HCT116 (cell line): Measurements from ENCODE around the gene YOD1. TPM values are rescaled to one million over a fixed set of nuclear protein-coding genes. Genes with fewer than 3 reads are reported as not detected.

Experiments used
- ATAC-seq: fragments of 200-7000 bp; cut with Tn5 transposase; 2 replicates; pipeline ENCODE4 v1.9.1; 2020; ENCODE audit warnings: mild to moderate bottlenecking, moderate library complexity
- BruUV-seq: library from RNA; stranded (reverse); fragments of 400-500 nt; replicated peaks from 2 replicates; lab custom pipeline; 2021; lab: Mats Ljungman, UMichigan
- CTCF ChIA-PET: fragments of 300-600 bp; sonication (Branson Sonifier 250); formaldehyde crosslinking; loops from one replicate; lab custom pipeline; 2021; ENCODE audit warnings: antibody characterized with exemption; lab: Charles Lee
- POLR2A ChIA-PET: fragments of 300-600, 350-600 bp; sonication (Branson Sonifier 250); formaldehyde crosslinking; loops from one replicate; lab custom pipeline; 2021; ENCODE audit warnings: antibody characterized with exemption; lab: Charles Lee
- RAD21 ChIA-PET, 2 experiments: fragments of 300-600 bp; sonication (Branson Sonifier 250); formaldehyde crosslinking; loops; one replicate each; lab custom pipeline; 2023; ENCODE audit warnings: low total read pairs in 2 of 2; ENCODE audit not compliant: uncharacterized antibody in 2 of 2, unreplicated experiment in 2 of 2, low non-redundant PET in 1 of 2; lab: Charles Lee
- DNase-seq: peaks from one replicate; pipeline ENCODE4 v3.0.0-alpha.2; 2010; ENCODE audit warnings: low read depth, low spot score
- H2AFZ ChIP-seq: fragments of 200-600 bp; shearing (Covaris generic), sonication (generic); 2 replicates; pipeline ENCODE4 v1.6.1; 2017; ENCODE audit warnings: low read depth, mixed run types, mixed read lengths, antibody characterized with exemption, low read length; ENCODE audit not compliant: poor library complexity, severe bottlenecking
- H3K27ac ChIP-seq: 2 replicates; pipeline ENCODE4 v1.5.1; 2012; ENCODE audit warnings: low read depth, low read length
- H3K27me3 ChIP-seq: fragments of 200-600 bp; sonication (generic); 2 replicates; pipeline ENCODE4 v1.6.1; 2016; ENCODE audit warnings: mixed run types, low read length, mixed read lengths; ENCODE audit not compliant: insufficient read depth
- H3K36me3 ChIP-seq, 2 experiments: fragments of 200-500 bp in 1 of 2; fragments of 200-600 bp in 1 of 2; sonication (Bioruptor generic) in 1 of 2; sonication (generic) in 1 of 2; 2 replicates each; pipeline versions ENCODE4 v1.5.1 to v1.6.1; 2014 to 2016; ENCODE audit warnings: low read length in 2 of 2, inconsistent platforms in 1 of 2, mixed read lengths in 1 of 2, mixed run types in 1 of 2; ENCODE audit not compliant: insufficient read depth in 2 of 2, control insufficient read depth in 1 of 2
- H3K4me1 ChIP-seq, 2 experiments: fragments of 200-600 bp in 1 of 2; sonication (generic) in 1 of 2; 2 replicates each; pipeline versions ENCODE4 v1.5.1 to v1.6.1; 2012 to 2017; ENCODE audit warnings: low read length in 2 of 2, inconsistent platforms in 1 of 2, mild to moderate bottlenecking in 1 of 2, mixed read lengths in 1 of 2, mixed run types in 1 of 2, moderate library complexity in 1 of 2; ENCODE audit not compliant: insufficient read depth in 2 of 2, control insufficient read depth in 1 of 2
- H3K4me2 ChIP-seq: fragments of 200-600 bp; sonication (generic); 2 replicates; pipeline ENCODE4 v1.6.1; 2017; ENCODE audit warnings: mixed run types, low read length, mixed read lengths
- H3K4me3 ChIP-seq, 2 experiments: fragments of 200-600 bp in 1 of 2; sonication (generic) in 1 of 2; replicated peaks in 1 of 2; 2 replicates each; pipeline ENCODE4 v1.5.1; 2011 to 2016; ENCODE audit warnings: low read length in 2 of 2, control low read depth in 1 of 2, low read depth in 1 of 2, mild to moderate bottlenecking in 1 of 2, mixed read lengths in 1 of 2, mixed run types in 1 of 2
- H3K79me2 ChIP-seq: fragments of 200-600 bp; sonication (generic); 2 replicates; pipeline ENCODE4 v1.6.1; 2017; ENCODE audit warnings: mild to moderate bottlenecking, mixed run types, low read length, moderate library complexity, mixed read lengths; ENCODE audit not compliant: insufficient read depth
- H3K9ac ChIP-seq: fragments of 200-600 bp; sonication (generic); 2 replicates; pipeline ENCODE4 v1.6.1; 2016; ENCODE audit warnings: low read length, mixed read lengths
- H3K9me2 ChIP-seq: fragments of 200-600 bp; sonication (generic), shearing (Covaris generic); 2 replicates; pipeline ENCODE4 v1.6.1; 2017; ENCODE audit warnings: mixed run types, mild to moderate bottlenecking, moderate library complexity; ENCODE audit not compliant: insufficient read depth
- H3K9me3 ChIP-seq, 2 experiments: fragments of 200-500 bp in 1 of 2; fragments of 200-600 bp in 1 of 2; sonication (Bioruptor generic) in 1 of 2; sonication (generic) in 1 of 2; 2 replicates each; pipeline ENCODE4 v1.6.1; 2014 to 2017; ENCODE audit warnings: low read length in 2 of 2, mixed read lengths in 2 of 2, inconsistent platforms in 1 of 2, low read depth in 1 of 2, mild to moderate bottlenecking in 1 of 2, mixed run types in 1 of 2, moderate library complexity in 1 of 2; ENCODE audit not compliant: control insufficient read depth in 1 of 2, insufficient read depth in 1 of 2
- H4K20me1 ChIP-seq: fragments of 200-600 bp; sonication (generic), shearing (Covaris generic); 2 replicates; pipeline ENCODE4 v1.6.1; 2017; ENCODE audit warnings: mixed run types, mild to moderate bottlenecking, moderate library complexity; ENCODE audit not compliant: insufficient read depth
- CBX3 ChIP-seq: IDR thresholded peaks from 2 replicates; pipeline ENCODE4 v1.6.1; 2012; ENCODE audit warnings: low read depth
- EGR1 ChIP-seq: IDR thresholded peaks from 2 replicates; pipeline ENCODE4 v1.6.1; 2012; ENCODE audit warnings: low read depth
- ELF1 ChIP-seq: IDR thresholded peaks from 2 replicates; pipeline ENCODE4 v1.6.1; 2012; ENCODE audit warnings: low read depth, borderline replicate concordance
- EZH2phosphoT487 ChIP-seq: fragments of 200-600 bp; IDR thresholded peaks from 2 replicates; pipeline ENCODE4 v1.6.1; 2018; ENCODE audit warnings: antibody characterized with exemption, borderline replicate concordance
- FOSL1 ChIP-seq: IDR thresholded peaks from 2 replicates; pipeline ENCODE4 v1.6.1; 2012; ENCODE audit warnings: low read depth
- JUND ChIP-seq: IDR thresholded peaks from 2 replicates; pipeline ENCODE4 v1.6.1; 2012
- POLR2A ChIP-seq: IDR thresholded peaks from 2 replicates; pipeline ENCODE4 v1.7.0; 2011; ENCODE audit warnings: borderline replicate concordance; ENCODE audit not compliant: insufficient read depth, insufficient read length; ENCODE audit errors: extremely low read depth
- POLR2AphosphoS5 ChIP-seq: IDR thresholded peaks from 2 replicates; pipeline ENCODE4 v1.6.1; 2011; ENCODE audit warnings: mild to moderate bottlenecking, low read depth, low read length, moderate library complexity
- RAD21 ChIP-seq: IDR thresholded peaks from 2 replicates; pipeline ENCODE4 v1.6.1; 2012; ENCODE audit warnings: low read depth, mild to moderate bottlenecking
- SIN3A ChIP-seq: IDR thresholded peaks from 2 replicates; pipeline ENCODE4 v1.6.1; 2012; ENCODE audit warnings: low read depth
- SP1 ChIP-seq: IDR thresholded peaks from 2 replicates; pipeline ENCODE4 v1.6.1; 2012; ENCODE audit warnings: low read depth
- YY1 ChIP-seq: IDR thresholded peaks from 2 replicates; pipeline ENCODE4 v1.6.1; 2011; ENCODE audit warnings: low read length, low read depth, moderate library complexity, mild to moderate bottlenecking; ENCODE audit not compliant: insufficient replicate concordance; ENCODE audit errors: extremely low read depth
- ZFX ChIP-seq: fragments of 450-650 bp; IDR thresholded peaks from 2 replicates; pipeline ENCODE4 v1.6.1; 2017
- ZNF274 ChIP-seq: fragments of 200-500 bp; sonication (Bioruptor generic); IDR thresholded peaks from 2 replicates; pipeline ENCODE4 v1.6.1; 2014; ENCODE audit warnings: mild to moderate bottlenecking, low read depth, low read length, inconsistent platforms
- intact Hi-C: fragments of 100-400 bp; cut with micrococcal nuclease; formaldehyde crosslinking; loops from 2 replicates; pipeline ENCODE4 v1.10.0; 2022
- total RNA-seq: library from RNA; stranded (reverse); gene quantifications from one replicate; pipeline ENCODE4 v1.2.1, GENCODE V29; 2021; ENCODE audit not compliant: unreplicated experiment
- TF ChIP-seq, protein P1 (sequence below), 3 experiments: fragments of 200-600 bp in 1 of 3; sonication (generic) in 1 of 3; IDR thresholded peaks in 2 of 3; conservative IDR thresholded peaks in 1 of 3; 2 replicates each; pipeline ENCODE4 v1.5.1; 2012 to 2017; ENCODE audit warnings: low read depth in 2 of 3, low read length in 2 of 3, antibody characterized with exemption in 1 of 3, borderline replicate concordance in 1 of 3, control low read depth in 1 of 3, mild to moderate bottlenecking in 1 of 3, mixed read lengths in 1 of 3, mixed run types in 1 of 3, moderate library complexity in 1 of 3; ENCODE audit not compliant: insufficient read depth in 1 of 3
- TF ChIP-seq, protein P2 (sequence below): IDR thresholded peaks from 2 replicates; pipeline ENCODE4 v1.6.1; 2011; ENCODE audit warnings: mild to moderate bottlenecking, low read length, moderate library complexity; ENCODE audit not compliant: insufficient replicate concordance; ENCODE audit errors: extremely low read depth
- TF ChIP-seq, protein P3 (sequence below): IDR thresholded peaks from 2 replicates; pipeline ENCODE4 v1.6.1; 2012
- TF ChIP-seq, protein P4 (sequence below): IDR thresholded peaks from 2 replicates; pipeline ENCODE4 v1.6.1; 2012; ENCODE audit warnings: low read depth

YOD1 gene
- total RNA-seq, 1 experiment from 2014 or later, result 13.6 TPM

DNA sequence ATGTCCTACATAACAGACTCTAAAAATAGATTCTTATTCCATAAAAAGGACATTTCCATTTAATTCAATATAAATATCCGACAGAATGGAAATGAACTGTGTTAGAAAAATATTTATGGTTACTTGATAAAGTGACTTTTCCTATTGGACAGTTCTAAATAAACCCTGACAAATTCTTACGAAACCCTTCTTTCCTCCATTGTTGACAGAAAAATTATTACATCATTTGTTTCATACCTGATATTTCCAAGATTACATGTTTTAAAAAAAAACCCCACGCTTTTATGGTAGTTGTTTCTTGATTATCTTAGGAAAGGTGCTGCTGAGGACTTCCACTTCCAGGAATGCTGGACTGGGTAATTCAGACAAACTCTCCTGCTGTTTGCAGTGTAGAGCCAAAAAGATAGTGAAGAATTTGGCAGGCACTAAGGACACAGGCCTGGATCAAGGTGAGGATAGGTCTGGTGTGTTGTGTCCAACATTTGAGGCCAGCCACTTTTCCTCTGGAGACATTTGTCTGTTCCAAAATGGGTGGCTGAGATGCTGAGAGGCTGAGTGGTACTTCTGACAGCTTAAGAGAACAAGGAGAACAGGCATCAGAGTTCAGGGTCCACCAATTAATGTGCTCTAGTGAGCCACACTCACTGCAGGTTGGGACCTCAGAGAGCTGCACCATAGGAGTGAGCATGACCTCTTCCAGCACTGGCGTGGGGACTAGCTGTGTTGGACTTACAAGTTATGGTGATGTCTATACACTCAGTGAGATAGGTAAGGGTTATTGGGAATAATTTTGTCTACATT is 11.4 kb downstream of the YOD1 start:
- ChIA-PET RAD21 (no interaction called here), CTCF (interaction anchor here (1.0 to 1.4 kb wide), 2 partner anchors 10 to 358 kb away, joined by 3 to 8 read pairs; no protein-coding TSS in a partner anchor), POLR2A (no interaction called here)
- no peaks in the 10 kb centered on the region for H3K9me2 ChIP-seq
- no peaks in the 10 kb centered on the region for H4K20me1 ChIP-seq
- intact Hi-C loops, result no loop called here
- H3K4me3 ChIP-seq, result no peak overlapping the region
- H3K36me3 ChIP-seq, result no peaks in the 10 kb centered on the region
- BruUV-seq, result no TSS peak
- H3K4me2 ChIP-seq, result peak overlapping the region; percentile 33; the same call in 1 of the 2 replicates
- no peak overlapping the region for H2AFZ ChIP-seq
- no peaks in the 10 kb centered on the region for H3K27me3 ChIP-seq
- DNase-seq (no peak), ATAC-seq (peak; percentile 39; the same call in 1 of the 2 replicates)
- H3K9me3 ChIP-seq, result no peaks in the 10 kb centered on the region
- H3K4me1 ChIP-seq, result peaks cover 0 to 24% of the 10 kb centered on the region in 2 experiments; a peak in 2 of 4 replicates
- no peak overlapping the region for H3K9ac ChIP-seq
- no peak overlapping the region for H3K27ac ChIP-seq
- no peak for TF ChIP-seq SP1
- TF ChIP-seq, protein P1, sequence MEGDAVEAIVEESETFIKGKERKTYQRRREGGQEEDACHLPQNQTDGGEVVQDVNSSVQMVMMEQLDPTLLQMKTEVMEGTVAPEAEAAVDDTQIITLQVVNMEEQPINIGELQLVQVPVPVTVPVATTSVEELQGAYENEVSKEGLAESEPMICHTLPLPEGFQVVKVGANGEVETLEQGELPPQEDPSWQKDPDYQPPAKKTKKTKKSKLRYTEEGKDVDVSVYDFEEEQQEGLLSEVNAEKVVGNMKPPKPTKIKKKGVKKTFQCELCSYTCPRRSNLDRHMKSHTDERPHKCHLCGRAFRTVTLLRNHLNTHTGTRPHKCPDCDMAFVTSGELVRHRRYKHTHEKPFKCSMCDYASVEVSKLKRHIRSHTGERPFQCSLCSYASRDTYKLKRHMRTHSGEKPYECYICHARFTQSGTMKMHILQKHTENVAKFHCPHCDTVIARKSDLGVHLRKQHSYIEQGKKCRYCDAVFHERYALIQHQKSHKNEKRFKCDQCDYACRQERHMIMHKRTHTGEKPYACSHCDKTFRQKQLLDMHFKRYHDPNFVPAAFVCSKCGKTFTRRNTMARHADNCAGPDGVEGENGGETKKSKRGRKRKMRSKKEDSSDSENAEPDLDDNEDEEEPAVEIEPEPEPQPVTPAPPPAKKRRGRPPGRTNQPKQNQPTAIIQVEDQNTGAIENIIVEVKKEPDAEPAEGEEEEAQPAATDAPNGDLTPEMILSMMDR (IDR thresholded peaks at IDR 0.05 in 2 of 3, conservative IDR thresholded peaks at IDR 0.05 in 1 of 3; ENCODE audit: borderline replicate concordance in 1 of 3, insufficient read depth in 1 of 3, low read depth in 2 of 3, low read length in 2 of 3), result no peak
- TF ChIP-seq FOSL1, result no peak
- TF ChIP-seq ZFX, result no peak
- no peak for TF ChIP-seq JUND
- TF ChIP-seq ELF1, result no peak
- TF ChIP-seq, protein P2, sequence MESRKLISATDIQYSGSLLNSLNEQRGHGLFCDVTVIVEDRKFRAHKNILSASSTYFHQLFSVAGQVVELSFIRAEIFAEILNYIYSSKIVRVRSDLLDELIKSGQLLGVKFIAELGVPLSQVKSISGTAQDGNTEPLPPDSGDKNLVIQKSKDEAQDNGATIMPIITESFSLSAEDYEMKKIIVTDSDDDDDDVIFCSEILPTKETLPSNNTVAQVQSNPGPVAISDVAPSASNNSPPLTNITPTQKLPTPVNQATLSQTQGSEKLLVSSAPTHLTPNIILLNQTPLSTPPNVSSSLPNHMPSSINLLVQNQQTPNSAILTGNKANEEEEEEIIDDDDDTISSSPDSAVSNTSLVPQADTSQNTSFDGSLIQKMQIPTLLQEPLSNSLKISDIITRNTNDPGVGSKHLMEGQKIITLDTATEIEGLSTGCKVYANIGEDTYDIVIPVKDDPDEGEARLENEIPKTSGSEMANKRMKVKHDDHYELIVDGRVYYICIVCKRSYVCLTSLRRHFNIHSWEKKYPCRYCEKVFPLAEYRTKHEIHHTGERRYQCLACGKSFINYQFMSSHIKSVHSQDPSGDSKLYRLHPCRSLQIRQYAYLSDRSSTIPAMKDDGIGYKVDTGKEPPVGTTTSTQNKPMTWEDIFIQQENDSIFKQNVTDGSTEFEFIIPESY, result no peak
- TF ChIP-seq EZH2phosphoT487, result no peak
- no peak for TF ChIP-seq CBX3
- no peak for TF ChIP-seq POLR2AphosphoS5
- TF ChIP-seq SIN3A, result no peak
- no peak for TF ChIP-seq EGR1
- TF ChIP-seq, protein P3, sequence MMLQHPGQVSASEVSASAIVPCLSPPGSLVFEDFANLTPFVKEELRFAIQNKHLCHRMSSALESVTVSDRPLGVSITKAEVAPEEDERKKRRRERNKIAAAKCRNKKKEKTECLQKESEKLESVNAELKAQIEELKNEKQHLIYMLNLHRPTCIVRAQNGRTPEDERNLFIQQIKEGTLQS, result no peak
- TF ChIP-seq ZNF274, result no peak
- TF ChIP-seq POLR2A, result no peak
- TF ChIP-seq RAD21, result no peak
- TF ChIP-seq YY1, result no peak
- TF ChIP-seq, protein P4, sequence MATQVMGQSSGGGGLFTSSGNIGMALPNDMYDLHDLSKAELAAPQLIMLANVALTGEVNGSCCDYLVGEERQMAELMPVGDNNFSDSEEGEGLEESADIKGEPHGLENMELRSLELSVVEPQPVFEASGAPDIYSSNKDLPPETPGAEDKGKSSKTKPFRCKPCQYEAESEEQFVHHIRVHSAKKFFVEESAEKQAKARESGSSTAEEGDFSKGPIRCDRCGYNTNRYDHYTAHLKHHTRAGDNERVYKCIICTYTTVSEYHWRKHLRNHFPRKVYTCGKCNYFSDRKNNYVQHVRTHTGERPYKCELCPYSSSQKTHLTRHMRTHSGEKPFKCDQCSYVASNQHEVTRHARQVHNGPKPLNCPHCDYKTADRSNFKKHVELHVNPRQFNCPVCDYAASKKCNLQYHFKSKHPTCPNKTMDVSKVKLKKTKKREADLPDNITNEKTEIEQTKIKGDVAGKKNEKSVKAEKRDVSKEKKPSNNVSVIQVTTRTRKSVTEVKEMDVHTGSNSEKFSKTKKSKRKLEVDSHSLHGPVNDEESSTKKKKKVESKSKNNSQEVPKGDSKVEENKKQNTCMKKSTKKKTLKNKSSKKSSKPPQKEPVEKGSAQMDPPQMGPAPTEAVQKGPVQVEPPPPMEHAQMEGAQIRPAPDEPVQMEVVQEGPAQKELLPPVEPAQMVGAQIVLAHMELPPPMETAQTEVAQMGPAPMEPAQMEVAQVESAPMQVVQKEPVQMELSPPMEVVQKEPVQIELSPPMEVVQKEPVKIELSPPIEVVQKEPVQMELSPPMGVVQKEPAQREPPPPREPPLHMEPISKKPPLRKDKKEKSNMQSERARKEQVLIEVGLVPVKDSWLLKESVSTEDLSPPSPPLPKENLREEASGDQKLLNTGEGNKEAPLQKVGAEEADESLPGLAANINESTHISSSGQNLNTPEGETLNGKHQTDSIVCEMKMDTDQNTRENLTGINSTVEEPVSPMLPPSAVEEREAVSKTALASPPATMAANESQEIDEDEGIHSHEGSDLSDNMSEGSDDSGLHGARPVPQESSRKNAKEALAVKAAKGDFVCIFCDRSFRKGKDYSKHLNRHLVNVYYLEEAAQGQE, result no peak
- TF ChIP-seq, all 23 proteins: peak for 0
- H3K79me2 ChIP-seq, result peaks cover 11% of the 10 kb centered on the region
